NCI-H748 (cell line): ENCODE data around the gene ARF5.
"Not testable (repeated sequence)": the region's sequence is repeated elsewhere in the genome, so short reads cannot be mapped to it uniquely, and the experiment has no call there.

ENCODE experiments used
- DNase-seq: peaks from one replicate; lab custom pipeline; 2025; ENCODE audit not compliant: unreplicated experiment; lab: John Stamatoyannopoulos, UW

ARF5 gene

GRCh38 chr7:127588019-127588696 lies at the start of gene ARF5:
ARF5 (plus strand) TSS chr7:127588411; CDS start chr7:127588499, 88 bp downstream.
- DNase-seq, result peak; percentile 82

- no peak for DNase-seq
Observed at GRCh38 chr7:127539116-127539515, 49.1 kb upstream of the ARF5 start.

GRCh38 chr7:127540461-127540860 lies 47.8 kb upstream of the ARF5 start:
- not testable (repeated sequence) for DNase-seq

- DNase-seq, result no peak
Observed at GRCh38 chr7:127541548-127541947, 46.7 kb upstream of the ARF5 start.

GRCh38 chr7:127546313-127546712 lies 41.9 kb upstream of the ARF5 start:
- DNase-seq, result no peak

GRCh38 chr7:127550247-127550646 lies 38.0 kb upstream of the ARF5 start:
- DNase-seq, result no peak

- no peak for DNase-seq
Observed at GRCh38 chr7:127551941-127552340, 36.3 kb upstream of the ARF5 start.

GRCh38 chr7:127556404-127556803 lies 31.8 kb upstream of the ARF5 start:
- DNase-seq, result no peak

GRCh38 chr7:127557803-127558202 lies 30.4 kb upstream of the ARF5 start:
- DNase-seq, result no peak

GRCh38 chr7:127566242-127566641 lies 22.0 kb upstream of the ARF5 start:
- no peak for DNase-seq

- DNase-seq, result not testable (repeated sequence)
Observed at GRCh38 chr7:127568034-127568433, 20.2 kb upstream of the ARF5 start.

- DNase-seq, result no peak
Observed at GRCh38 chr7:127571741-127572505, 16.3 kb upstream of the ARF5 start.

- DNase-seq, result no peak
Observed at GRCh38 chr7:127578036-127578684, 10.1 kb upstream of the ARF5 start.

GRCh38 chr7:127578711-127579275 lies 9.4 kb upstream of the ARF5 start:
- DNase-seq, result no peak

GRCh38 chr7:127580612-127581011 lies 7.6 kb upstream of the ARF5 start:
- no peak for DNase-seq

- DNase-seq, result no peak
Observed at GRCh38 chr7:127581716-127582115, 6.5 kb upstream of the ARF5 start.

- DNase-seq, result no peak
Observed at GRCh38 chr7:127582361-127582760, 5.8 kb upstream of the ARF5 start.

GRCh38 chr7:127584648-127585043 lies 3.6 kb upstream of the ARF5 start:
- no peak for DNase-seq

GRCh38 chr7:127585044-127585953 lies 2.9 kb upstream of the ARF5 start, which contains the start of gene GCC1:
GCC1 (minus strand) TSS chr7:127585596; CDS start chr7:127585182, 414 bp downstream.
- peak; percentile 89 for DNase-seq

GRCh38 chr7:127586346-127586745 lies 1.9 kb upstream of the ARF5 start:
- DNase-seq, result no peak

- DNase-seq, result no peak
Observed at GRCh38 chr7:127587663-127588018, 570 bp upstream of the ARF5 start.
